Mesenchymal stem cell (in vitro differentiated cells and primary cell): ENCODE data around the gene PTCSC3.

ENCODE experiments used
- DNase-seq: peaks from one replicate; pipeline ENCODE4 v3.0.0-alpha.2; 2013
- H2AFZ ChIP-seq: one replicate; pipeline ENCODE4 v1.6.1; 2013; ENCODE audit warnings: low read depth, mild to moderate bottlenecking, control low read depth, inconsistent platforms, low read length, moderate library complexity
- H2AK5ac ChIP-seq: 2 replicates; pipeline ENCODE4 v1.6.1; 2013; ENCODE audit warnings: low read length, moderate library complexity, mild to moderate bottlenecking, inconsistent platforms; ENCODE audit not compliant: severe bottlenecking
- H2BK120ac ChIP-seq: one replicate; pipeline ENCODE4 v1.6.1; 2013; ENCODE audit warnings: low read depth, mild to moderate bottlenecking, inconsistent platforms, low read length, moderate library complexity
- H2BK12ac ChIP-seq, 2 experiments: one replicate each; pipeline ENCODE4 v1.6.1; 2013; ENCODE audit warnings: inconsistent platforms in 2 of 2, low read length in 2 of 2, mild to moderate bottlenecking in 2 of 2, moderate library complexity in 2 of 2, control low read depth in 1 of 2
- H2BK15ac ChIP-seq: one replicate; pipeline ENCODE4 v1.6.1; 2013; ENCODE audit warnings: mild to moderate bottlenecking, low read depth, inconsistent platforms; ENCODE audit not compliant: poor library complexity, severe bottlenecking
- H2BK5ac ChIP-seq: 2 replicates; pipeline ENCODE4 v1.6.1; 2013; ENCODE audit warnings: low read depth, mild to moderate bottlenecking, low read length, control low read depth, inconsistent platforms; ENCODE audit not compliant: poor library complexity, severe bottlenecking
- H3K14ac ChIP-seq, 2 experiments: one replicate each; pipeline ENCODE4 v1.6.1; 2013; ENCODE audit warnings: inconsistent platforms in 2 of 2, low read length in 2 of 2, control low read depth in 1 of 2, mild to moderate bottlenecking in 1 of 2, moderate library complexity in 1 of 2
- H3K18ac ChIP-seq, 2 experiments: one replicate each; pipeline ENCODE4 v1.6.1; 2013; ENCODE audit warnings: inconsistent platforms in 2 of 2, low read length in 2 of 2, control low read depth in 1 of 2, low read depth in 1 of 2, mild to moderate bottlenecking in 1 of 2
- H3K23ac ChIP-seq, 2 experiments: one replicate each; pipeline ENCODE4 v1.6.1; 2013; ENCODE audit warnings: inconsistent platforms in 2 of 2, low read length in 2 of 2, mild to moderate bottlenecking in 2 of 2, moderate library complexity in 2 of 2, control low read depth in 1 of 2
- H3K27ac ChIP-seq: 2 replicates; pipeline ENCODE4 v1.5.1; 2013; ENCODE audit warnings: mild to moderate bottlenecking, moderate library complexity, low read length, control low read depth, inconsistent platforms; ENCODE audit not compliant: poor library complexity, severe bottlenecking
- H3K27me3 ChIP-seq, 2 experiments: 2 replicates each; pipeline versions ENCODE4 v1.6.1 to v1.7.0; 2013; ENCODE audit warnings: low read length in 2 of 2, mild to moderate bottlenecking in 2 of 2, moderate library complexity in 2 of 2, control low read depth in 1 of 2, inconsistent platforms in 1 of 2; ENCODE audit not compliant: control insufficient read depth in 1 of 2, insufficient read depth in 1 of 2
- H3K36me3 ChIP-seq, 2 experiments: 2 replicates each; pipeline versions ENCODE4 v1.6.1 to v1.7.0; 2013; ENCODE audit warnings: low read length in 2 of 2, control low read depth in 1 of 2, inconsistent platforms in 1 of 2, low read depth in 1 of 2, mild to moderate bottlenecking in 1 of 2; ENCODE audit not compliant: insufficient read depth in 2 of 2, control insufficient read depth in 1 of 2
- H3K4ac ChIP-seq, 2 experiments: one replicate each; pipeline ENCODE4 v1.6.1; 2013; ENCODE audit warnings: inconsistent platforms in 2 of 2, low read length in 2 of 2, mild to moderate bottlenecking in 2 of 2, moderate library complexity in 2 of 2, control low read depth in 1 of 2, low read depth in 1 of 2
- H3K4me1 ChIP-seq: 2 replicates; pipeline ENCODE4 v1.6.1; 2013; ENCODE audit warnings: low read depth, low read length, control low read depth; ENCODE audit not compliant: control insufficient read depth, insufficient read depth
- H3K4me2 ChIP-seq: 2 replicates; pipeline ENCODE4 v1.6.1; 2013; ENCODE audit warnings: low read length, mild to moderate bottlenecking, inconsistent platforms; ENCODE audit not compliant: poor library complexity, severe bottlenecking
- H3K4me3 ChIP-seq, 2 experiments: 2 replicates each; pipeline versions ENCODE4 v1.5.1 to v1.7.0; 2013; ENCODE audit warnings: low read length in 2 of 2, mild to moderate bottlenecking in 2 of 2, control low read depth in 1 of 2, low read depth in 1 of 2; ENCODE audit not compliant: insufficient read depth in 1 of 2
- H3K79me1 ChIP-seq: replicated peaks from 2 replicates; pipeline ENCODE4 v1.6.1; 2013; ENCODE audit warnings: mild to moderate bottlenecking, control low read depth, low read length, inconsistent platforms; ENCODE audit not compliant: poor library complexity, severe bottlenecking
- H3K9ac ChIP-seq: 2 replicates; pipeline ENCODE4 v1.7.0; 2013; ENCODE audit warnings: mild to moderate bottlenecking, low read length, moderate library complexity
- H3K9me3 ChIP-seq: 2 replicates; pipeline ENCODE4 v1.7.0; 2013; ENCODE audit warnings: mild to moderate bottlenecking, low read length; ENCODE audit not compliant: control insufficient read depth
- H4K8ac ChIP-seq: one replicate; pipeline ENCODE4 v1.6.1; 2013; ENCODE audit warnings: inconsistent platforms, mild to moderate bottlenecking, low read length, moderate library complexity
- H4K91ac ChIP-seq: one replicate; pipeline ENCODE4 v1.6.1; 2013; ENCODE audit warnings: mild to moderate bottlenecking, low read length, inconsistent platforms
- WGBS: methylation state at CpG from one replicate; pipeline ENCODE4 v1.1.7; 2013; ENCODE audit warnings: mixed read lengths; 5-methylcytosine and 5-hydroxymethylcytosine counted together

PTCSC3 gene

GRCh38 chr14:36171607-36172006, 4.9 kb downstream of the PTCSC3 start:
- Histone ChIP-seq H2BK120ac (no peak overlapping the region), H3K9ac (no peak overlapping the region), H3K4me1 (no peaks in the 10 kb centered on the region), H2AK5ac (no peak overlapping the region), H3K36me3 (no peaks in the 10 kb centered on the region), H3K79me1 (no peaks in the 10 kb centered on the region), H3K27me3 (peaks cover 6 to 13% of the 10 kb centered on the region in 2 experiments), H2BK15ac (no peak overlapping the region), H4K91ac (no peak overlapping the region), H3K9me3 (no peaks in the 10 kb centered on the region), H3K4me3 (no peak overlapping the region), H3K27ac (no peak overlapping the region), H3K18ac (no peak overlapping the region), H3K23ac (no peak overlapping the region), H3K4ac (no peak overlapping the region), H2AFZ (no peak overlapping the region), H2BK12ac (no peak overlapping the region), H3K4me2 (no peak overlapping the region), H2BK5ac (no peak overlapping the region), H4K8ac (no peak overlapping the region), H3K14ac (no peak overlapping the region)
- 45% methylated on average over 3 of the region's 3 CpGs for WGBS
- no peak for DNase-seq

- no peak overlapping the region for H3K9ac ChIP-seq
- H3K14ac ChIP-seq, result no peak overlapping the region
These were observed 9.1 kb downstream of the PTCSC3 start for GRCh38 chr14:36167431-36167830.

GRCh38 chr14:36163451-36163850, 13.1 kb downstream of the PTCSC3 start:
- Histone ChIP-seq H2AK5ac (no peak overlapping the region), H3K23ac (no peak overlapping the region), H3K4me3 (no peak overlapping the region), H4K91ac (no peak overlapping the region), H2BK5ac (no peak overlapping the region), H3K4me1 (peaks cover 3% of the 10 kb centered on the region), H2BK12ac (no peak overlapping the region), H3K14ac (no peak overlapping the region), H4K8ac (no peak overlapping the region), H3K9ac (no peak overlapping the region), H2BK15ac (no peak overlapping the region), H3K4ac (no peak overlapping the region), H2BK120ac (no peak overlapping the region), H3K79me1 (no peaks in the 10 kb centered on the region), H3K36me3 (no peaks in the 10 kb centered on the region), H3K18ac (no peak overlapping the region), H3K27ac (no peak overlapping the region), H2AFZ (no peak overlapping the region), H3K27me3 (peaks cover 0 to 5% of the 10 kb centered on the region in 2 experiments), H3K9me3 (no peaks in the 10 kb centered on the region), H3K4me2 (no peak overlapping the region)
- DNase-seq, result no peak
- WGBS, result 90% methylated on average over 3 of the region's 5 CpGs

More at GRCh38 chr14:36167431-36167830, 9.1 kb downstream of the PTCSC3 start:
- Histone ChIP-seq H3K27me3 (peaks cover 6% of the 10 kb centered on the region in 2 experiments), H3K4me3 (no peak overlapping the region), H2BK12ac (no peak overlapping the region), H3K4ac (no peak overlapping the region), H2BK120ac (no peak overlapping the region), H2BK5ac (no peak overlapping the region), H4K8ac (no peak overlapping the region), H4K91ac (no peak overlapping the region), H3K23ac (no peak overlapping the region), H2AFZ (no peak overlapping the region), H3K4me2 (no peak overlapping the region), H2BK15ac (no peak overlapping the region), H2AK5ac (no peak overlapping the region), H3K9me3 (no peaks in the 10 kb centered on the region), H3K4me1 (no peaks in the 10 kb centered on the region), H3K27ac (no peak overlapping the region), H3K79me1 (no peaks in the 10 kb centered on the region), H3K36me3 (no peaks in the 10 kb centered on the region), H3K18ac (no peak overlapping the region)
- WGBS, result 89% methylated on average over 3 of the region's 5 CpGs
- no peak for DNase-seq

GRCh38 chr14:36162267-36162666, 14.3 kb downstream of the PTCSC3 start:
- Histone ChIP-seq H3K4me1 (peaks cover 3% of the 10 kb centered on the region), H3K4ac (no peak overlapping the region), H4K91ac (no peak overlapping the region), H3K4me2 (no peak overlapping the region), H3K18ac (no peak overlapping the region), H3K23ac (no peak overlapping the region), H3K14ac (no peak overlapping the region), H2AK5ac (no peak overlapping the region), H3K27me3 (peaks cover 0 to 5% of the 10 kb centered on the region in 2 experiments), H3K9me3 (no peaks in the 10 kb centered on the region), H2BK5ac (no peak overlapping the region), H2BK120ac (no peak overlapping the region), H2BK12ac (no peak overlapping the region), H3K79me1 (no peaks in the 10 kb centered on the region), H2AFZ (no peak overlapping the region), H2BK15ac (no peak overlapping the region), H4K8ac (no peak overlapping the region), H3K27ac (no peak overlapping the region), H3K4me3 (no peak overlapping the region), H3K9ac (no peak overlapping the region), H3K36me3 (no peaks in the 10 kb centered on the region)
- no peak for DNase-seq
- 89% methylated on average over 8 of the region's 9 CpGs for WGBS
